ENCODE measurements around the gene PKD2.
A peak's percentile ranks its signal among the peaks of the same experiment; 100 is the strongest.

PKD2 gene

GRCh38 chr4:88007304-88008121, at the start of gene PKD2:
TSS of gene PKD2 (plus strand) at chr4:88007635. CDS start at chr4:88007734, 99 bp downstream.
- peak; percentile 79 for DNase-seq (ENCODE audit: low read depth)

DNA sequence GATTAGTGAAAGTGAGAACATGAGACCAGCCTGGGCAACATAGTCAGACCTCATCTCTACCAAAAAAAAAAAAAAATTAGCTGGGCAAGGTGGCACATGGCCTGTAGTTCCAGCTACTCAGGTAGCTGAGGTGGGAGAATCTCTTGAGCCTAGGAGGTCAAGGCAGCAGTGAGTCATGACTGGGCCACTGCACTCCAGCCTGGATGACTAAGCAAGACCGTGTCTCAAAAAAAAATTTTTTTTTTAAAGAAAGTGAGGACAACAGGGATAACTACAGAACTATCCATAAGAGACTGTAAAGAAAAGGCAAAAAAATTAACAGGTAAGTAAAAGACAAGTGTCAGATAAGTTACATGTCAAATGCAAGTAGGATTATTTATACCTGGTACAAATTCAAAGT, 45.4 kb upstream of the PKD2 start:
- peak; percentile 6 for DNase-seq (ENCODE audit: low read depth)

GRCh38 chr4:87962398-87963146, 44.9 kb upstream of the PKD2 start:
- DNase-seq (ENCODE audit: low read depth) = no peak

DNA sequence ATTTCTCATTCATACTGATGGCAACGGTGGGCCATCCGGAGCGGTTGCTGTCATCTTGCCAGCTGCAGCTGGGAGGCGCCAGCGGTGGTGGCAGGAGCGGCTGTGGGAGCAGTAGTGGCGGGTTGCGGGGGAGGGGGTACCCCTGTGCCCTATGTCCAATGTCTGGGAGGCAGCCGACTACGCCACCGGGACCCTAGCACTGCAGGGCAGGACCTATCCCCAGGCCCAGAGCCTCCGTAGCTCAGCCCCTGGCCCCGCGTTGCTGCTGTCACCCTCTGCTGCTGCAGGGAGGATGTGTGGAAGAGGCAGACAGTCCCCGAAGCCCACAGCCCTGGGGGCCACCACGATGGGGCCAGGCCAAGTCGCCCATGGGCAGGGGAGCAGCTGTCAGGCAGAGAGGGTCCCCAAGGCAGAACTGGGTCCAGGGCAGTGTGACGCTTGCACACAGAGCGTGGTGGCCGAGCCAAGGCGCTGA, 41.9 kb upstream of the PKD2 start:
- no peak for DNase-seq (ENCODE audit: low read depth)

DNA sequence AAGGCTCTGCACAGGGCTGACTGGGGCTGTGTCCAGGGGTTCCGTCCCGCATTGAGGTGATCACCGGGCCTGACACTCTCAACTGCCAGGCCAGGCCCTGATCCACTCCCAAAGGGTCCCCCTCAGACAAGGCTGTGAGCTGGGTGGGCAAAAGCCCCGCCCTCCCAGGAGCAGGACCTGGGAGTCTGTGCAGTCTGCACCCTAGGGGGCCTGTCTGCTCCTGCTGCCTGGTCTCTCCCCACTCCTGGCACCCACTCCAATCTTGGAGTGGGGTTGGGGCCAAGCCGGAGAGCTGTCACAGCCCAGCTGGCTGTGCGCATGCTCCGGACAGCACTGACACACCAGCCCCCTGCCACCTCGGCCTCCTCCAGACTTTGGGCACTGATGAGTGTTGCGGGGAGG, 41.3 kb upstream of the PKD2 start:
- no peak for DNase-seq (ENCODE audit: low read depth)

DNA sequence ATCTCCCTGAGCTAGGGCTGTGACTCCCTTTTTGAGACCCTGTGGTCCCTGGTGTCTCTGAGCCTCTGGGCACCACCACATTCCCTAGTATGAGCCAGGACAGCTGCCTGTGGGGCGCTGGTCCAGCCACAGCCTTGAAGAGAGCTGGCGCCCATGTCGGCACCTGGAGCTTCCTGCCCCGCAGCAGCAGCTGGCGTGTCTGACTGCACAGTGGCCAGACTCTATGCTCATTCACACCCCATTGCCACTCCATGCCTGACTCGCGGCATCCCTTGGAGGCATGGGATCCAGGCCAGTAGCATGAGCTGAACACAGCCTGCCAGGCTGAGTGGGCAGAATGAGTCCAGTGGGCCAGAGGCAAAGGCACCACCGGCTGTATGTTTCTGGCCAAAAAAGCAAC, 40.2 kb upstream of the PKD2 start:
- no peak for DNase-seq (ENCODE audit: low read depth)

- DNase-seq (ENCODE audit: low read depth) = no peak
Observed at GRCh38 chr4:87970121-87970520, 37.3 kb upstream of the PKD2 start.

- no peak for DNase-seq (ENCODE audit: low read depth)
Observed at GRCh38 chr4:87971866-87972265, 35.6 kb upstream of the PKD2 start.

GRCh38 chr4:87973283-87974169, 33.9 kb upstream of the PKD2 start:
- DNase-seq (ENCODE audit: low read depth) = peak; percentile 25

DNA sequence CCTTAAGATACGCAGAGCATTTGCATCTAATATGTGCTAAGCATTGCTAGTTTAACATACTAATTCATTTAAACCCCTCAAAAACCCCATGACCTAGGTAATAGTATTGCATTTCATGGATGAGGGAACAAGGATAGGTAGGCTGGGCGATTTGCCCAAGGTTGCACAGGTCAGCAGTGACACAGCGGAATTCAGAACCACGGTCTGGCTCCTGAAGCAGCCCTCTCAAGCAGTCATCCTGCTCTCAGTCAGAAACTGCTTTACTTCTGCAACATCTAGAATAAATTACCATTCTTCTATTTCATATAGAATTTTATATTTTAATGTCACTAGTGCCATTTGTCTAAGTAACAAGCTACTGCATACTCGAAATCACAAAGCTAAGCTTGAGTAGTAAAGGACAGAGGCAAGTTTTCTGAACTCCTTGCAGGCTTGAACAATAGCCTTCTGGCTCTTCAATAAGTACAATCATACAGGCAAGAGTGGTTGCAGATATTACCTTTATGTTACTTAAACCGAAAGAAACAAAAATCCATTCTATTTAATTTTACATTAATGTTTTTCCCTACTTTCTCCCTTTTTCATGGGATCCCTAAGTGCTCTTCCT, 32.5 kb upstream of the PKD2 start:
- DNase-seq (ENCODE audit: low read depth) = no peak

DNA sequence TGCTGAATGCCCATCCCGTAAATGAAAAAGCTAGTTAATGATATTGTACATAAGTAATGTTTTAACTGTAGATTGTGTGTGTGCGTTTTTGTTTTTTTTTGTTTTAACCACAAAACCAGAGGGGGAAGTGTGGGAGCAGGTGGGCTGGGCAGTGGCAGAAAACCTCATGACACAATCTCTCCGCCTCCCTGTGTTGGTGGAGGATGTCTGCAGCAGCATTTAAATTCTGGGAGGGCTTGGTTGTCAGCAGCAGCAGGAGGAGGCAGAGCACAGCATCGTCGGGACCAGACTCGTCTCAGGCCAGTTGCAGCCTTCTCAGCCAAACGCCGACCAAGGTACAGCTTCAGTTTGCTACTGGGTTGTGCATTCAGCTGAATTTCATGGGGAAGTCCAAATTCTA, 32.0 kb upstream of the PKD2 start, which contains the start of gene SPP1:
SPP1 (plus strand) TSS at position 249 of the 400 bp plus-strand sequence. CDS start 1,182 bp downstream, outside the sequence.
- DNase-seq (ENCODE audit: low read depth) = no peak

DNA sequence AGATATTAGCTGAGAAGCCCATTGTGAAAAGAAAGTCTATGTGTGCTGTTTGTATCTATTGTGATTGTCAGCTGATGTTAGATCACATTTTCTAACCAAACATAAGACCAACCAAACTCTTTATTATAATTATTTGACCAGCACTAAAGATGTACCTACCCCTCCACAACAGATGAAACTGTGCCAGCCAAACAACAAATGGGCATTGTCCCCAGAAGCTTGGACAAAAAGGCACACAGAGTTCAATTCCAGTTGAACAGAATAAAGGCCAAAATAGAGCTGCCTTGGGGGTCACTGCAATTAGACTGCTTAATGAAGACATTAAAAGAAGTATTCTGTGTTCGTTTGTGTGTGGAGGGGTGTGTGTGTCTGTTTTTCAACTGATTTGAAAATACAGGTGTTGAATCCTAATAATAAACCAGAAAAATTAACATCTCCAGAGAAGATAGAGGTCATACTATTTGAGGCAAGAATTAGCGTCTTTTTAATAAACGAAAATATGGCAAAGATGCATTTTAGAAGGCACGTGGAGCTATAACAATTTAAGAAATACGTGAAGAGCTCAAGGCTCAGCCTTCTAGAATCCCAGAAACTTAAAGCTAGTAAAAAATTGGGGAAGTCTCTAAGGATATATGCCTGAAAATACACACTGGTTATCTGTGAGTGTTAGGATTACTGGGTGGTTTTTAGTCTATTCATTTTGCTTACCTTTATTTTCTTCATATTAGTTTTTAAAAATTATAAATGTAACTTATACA, 29.7 kb upstream of the PKD2 start:
- no peak for DNase-seq (ENCODE audit: low read depth)

DNA sequence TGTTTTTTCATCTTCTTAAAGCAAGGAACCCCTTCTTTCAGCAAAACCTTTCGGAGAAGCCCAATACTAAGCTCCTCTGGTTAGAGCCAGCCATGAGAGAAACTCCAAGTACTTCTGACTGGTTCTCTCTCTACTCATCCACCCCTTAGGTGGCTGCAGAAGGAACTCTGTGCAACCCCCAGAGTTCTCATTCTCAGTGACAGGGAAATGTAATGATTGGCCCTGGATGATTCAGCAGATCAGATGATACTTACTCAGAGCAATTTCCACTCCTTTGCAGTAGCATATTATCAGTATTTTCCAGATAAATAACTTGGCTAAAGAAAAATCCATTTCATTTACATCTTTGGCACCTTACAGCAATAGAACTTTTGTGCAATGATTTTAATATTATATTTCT, 28.8 kb upstream of the PKD2 start:
- DNase-seq (ENCODE audit: low read depth) = no peak

DNA sequence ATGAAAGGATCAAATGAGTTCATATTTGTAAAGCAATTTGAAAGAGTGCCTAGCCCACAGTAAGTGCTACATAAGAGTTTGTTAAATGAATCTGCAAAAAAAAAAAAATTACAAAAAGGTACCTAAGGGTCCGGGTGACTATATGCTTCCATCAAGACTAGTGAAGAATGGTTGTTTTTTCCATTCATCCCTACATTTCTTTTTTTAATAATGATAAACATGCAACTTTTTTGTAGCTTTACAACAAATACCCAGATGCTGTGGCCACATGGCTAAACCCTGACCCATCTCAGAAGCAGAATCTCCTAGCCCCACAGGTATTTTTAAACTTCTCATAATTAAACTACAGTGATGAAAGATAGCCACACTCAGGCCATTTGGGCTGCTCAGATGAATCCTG, 27.6 kb upstream of the PKD2 start:
- no peak for DNase-seq (ENCODE audit: low read depth)

DNA sequence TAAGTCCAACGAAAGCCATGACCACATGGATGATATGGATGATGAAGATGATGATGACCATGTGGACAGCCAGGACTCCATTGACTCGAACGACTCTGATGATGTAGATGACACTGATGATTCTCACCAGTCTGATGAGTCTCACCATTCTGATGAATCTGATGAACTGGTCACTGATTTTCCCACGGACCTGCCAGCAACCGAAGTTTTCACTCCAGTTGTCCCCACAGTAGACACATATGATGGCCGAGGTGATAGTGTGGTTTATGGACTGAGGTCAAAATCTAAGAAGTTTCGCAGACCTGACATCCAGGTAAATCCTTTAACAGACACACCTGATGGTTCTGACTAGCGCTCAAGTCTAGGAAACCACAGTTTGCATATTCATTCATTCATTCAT, 25.9 kb upstream of the PKD2 start:
- DNase-seq (ENCODE audit: low read depth) = no peak

GRCh38 chr4:87982036-87982435, 25.4 kb upstream of the PKD2 start:
- DNase-seq (ENCODE audit: low read depth) = no peak

DNA sequence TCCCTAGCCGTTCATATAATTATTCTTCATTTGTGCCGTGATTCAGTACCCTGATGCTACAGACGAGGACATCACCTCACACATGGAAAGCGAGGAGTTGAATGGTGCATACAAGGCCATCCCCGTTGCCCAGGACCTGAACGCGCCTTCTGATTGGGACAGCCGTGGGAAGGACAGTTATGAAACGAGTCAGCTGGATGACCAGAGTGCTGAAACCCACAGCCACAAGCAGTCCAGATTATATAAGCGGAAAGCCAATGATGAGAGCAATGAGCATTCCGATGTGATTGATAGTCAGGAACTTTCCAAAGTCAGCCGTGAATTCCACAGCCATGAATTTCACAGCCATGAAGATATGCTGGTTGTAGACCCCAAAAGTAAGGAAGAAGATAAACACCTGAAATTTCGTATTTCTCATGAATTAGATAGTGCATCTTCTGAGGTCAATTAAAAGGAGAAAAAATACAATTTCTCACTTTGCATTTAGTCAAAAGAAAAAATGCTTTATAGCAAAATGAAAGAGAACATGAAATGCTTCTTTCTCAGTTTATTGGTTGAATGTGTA, 24.9 kb upstream of the PKD2 start:
- DNase-seq (ENCODE audit: low read depth) = no peak

GRCh38 chr4:87983996-87984395, 23.4 kb upstream of the PKD2 start:
- DNase-seq (ENCODE audit: low read depth) = no peak

DNA sequence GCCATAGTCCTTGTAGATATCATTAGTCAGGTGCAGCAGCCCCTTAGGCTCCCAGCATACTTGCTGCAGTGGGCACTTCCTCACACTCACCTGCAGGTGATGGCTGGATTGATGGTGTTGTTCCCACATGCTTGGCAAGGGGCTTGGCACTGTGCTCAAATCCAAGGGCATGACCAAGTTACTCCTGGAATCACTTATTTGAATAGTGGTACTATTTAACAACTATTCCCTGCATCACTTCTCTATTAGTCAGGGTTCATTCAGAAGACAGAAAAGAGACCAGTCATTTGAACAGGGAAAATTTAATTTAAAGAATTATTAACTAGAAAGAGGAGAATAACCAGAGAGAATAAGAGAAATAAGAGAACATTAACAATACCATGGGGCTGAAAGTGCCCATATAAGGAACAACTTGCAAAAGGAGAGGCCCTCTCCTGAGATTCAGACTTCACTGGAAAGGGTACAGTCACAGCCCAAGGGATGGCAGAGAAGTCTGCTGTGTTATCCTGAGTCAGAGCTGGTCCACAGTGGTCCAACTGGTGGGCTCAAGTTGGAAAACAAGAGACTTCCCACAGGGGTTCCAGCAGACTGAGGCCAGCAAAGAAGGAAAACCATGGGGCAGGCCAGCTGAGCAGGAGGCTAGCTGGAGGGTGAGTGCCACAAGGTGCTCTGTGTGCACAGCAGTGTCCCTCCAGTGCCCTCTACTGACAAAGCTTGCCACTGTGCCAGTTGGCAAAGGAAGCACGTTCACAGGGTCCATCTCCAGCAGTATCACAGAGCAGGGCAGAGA, 22.1 kb upstream of the PKD2 start:
- DNase-seq (ENCODE audit: low read depth) = peak; percentile 19

- no peak for DNase-seq (ENCODE audit: low read depth)
Observed at GRCh38 chr4:87985887-87986200, 21.6 kb upstream of the PKD2 start.

Measured in fibroblast of gingiva (primary cell).